Pancreas (tissue), 10 donors: ENCODE measurements around the gene MOB3A. TPM values are rescaled to one million over a fixed set of nuclear protein-coding genes. Genes with fewer than 3 reads are reported as not detected.
"Not testable (repeated sequence)": the region's sequence is repeated elsewhere in the genome, so short reads cannot be mapped to it uniquely, and the experiment has no call there.

ENCODE experiments used
- ATAC-seq, 4 donors: fragments of 200-7000 bp; cut with Tn5 transposase; one replicate each; pipeline versions ENCODE4 v1.8.0 to v1.9.1; 2020; ENCODE audit warnings: mild to moderate bottlenecking in 4 of 4, moderate library complexity in 4 of 4
- DNase-seq, 6 donors: peaks; one replicate each; pipeline ENCODE4 v3.0.0-alpha.2; 2020
- FAIRE-seq: peaks from 2 replicates; lab custom pipeline; 2012; peaks lifted over from hg19 to GRCh38; lab: Jason Lieb, UNC
- H3K27ac ChIP-seq, 4 donors: fragments of 200-600 bp; sonication (generic); 1 replicate in 3 of 4; 2 replicates in 1 of 4; pipeline versions ENCODE4 v1.5.0 to v1.8.0; 2020
- H3K27me3 ChIP-seq, 4 donors: fragments of 200-600 bp; one replicate each; pipeline ENCODE4 v1.8.0; 2021
- H3K36me3 ChIP-seq, 3 donors: fragments of 200-600 bp; sonication (generic) in 1 of 3; one replicate each; pipeline versions ENCODE4 v1.5.0 to v1.8.0; 2020 to 2021
- H3K4me1 ChIP-seq, 3 donors: fragments of 200-600 bp; one replicate each; pipeline ENCODE4 v1.8.0; 2021
- H3K4me3 ChIP-seq, 4 donors: fragments of 200-600 bp; sonication (generic) in 2 of 4; one replicate each; pipeline versions ENCODE4 v1.5.0 to v1.8.0; 2020 to 2021
- H3K9me3 ChIP-seq, 4 donors: fragments of 200-600 bp; one replicate each; pipeline ENCODE4 v1.8.0; 2021
- WGBS, 2 donors: extraction: QIAGEN DNeasy Blood & Tissue Kit; methylation state at CpG; one replicate each; pipeline ENCODE4 v1.1.7; 2013; 5-methylcytosine and 5-hydroxymethylcytosine counted together
- intact Hi-C, 3 donors: fragments of 100-400 bp; cut with DNase I; formaldehyde crosslinking; loops; one replicate each; pipeline versions ENCODE4 v1.11.1 to v1.14.2; 2022
- polyA plus RNA-seq, 2 donors: library from polyadenylated mRNA; stranded (reverse); fragments of 200-250 nt; gene quantifications; one replicate each; pipeline ENCODE4 v1.2.3, GENCODE V29; 2013
- total RNA-seq, 6 donors: library from RNA; stranded (reverse); fragmentation: NEBNext Ultra II Directional in 4 of 6; extraction: Animal tissue kit (Norgen Biotek cat#: 25700) in 4 of 6; gene quantifications; one replicate each; pipeline versions ENCODE4 v1.2.1 to v1.2.4, GENCODE V29; 2021 to 2023
- TF ChIP-seq, protein P1 (sequence below), 4 donors: fragments of 200-600 bp; sonication (generic) in 3 of 4; IDR thresholded peaks; one replicate each; pipeline versions ENCODE4 v1.5.0 to v1.8.0; 2021; ENCODE audit warnings: antibody characterized with exemption in 4 of 4
- donor health status: healthy with polysubstance abuse.
- donor health status: DM: no; HTN: no; CAD: no; lungs with moderate emphysema.
- donor health status: DM: no; HTN: no; CAD: no.
- donor health status: control.
- donor health status: control.
- donor health status: Bipolar disorder and iron deficiency.
- donor health status: DM: yes; HTN: yes; CAD: no.
- donor health status: DM: no; HTN: no; CAD: no.
- donor health status: DM: no; HTN: no; CAD: no.
- donor health status: DM: yes; HTN: yes; CAD: no.

The MOB3A gene
- total and polyA plus RNA-seq, 8 donors: 9.2 to 26.0 (median 16.6) TPM

- H3K27me3 ChIP-seq: no peaks in the 10 kb centered on the region
- H3K36me3 ChIP-seq: peaks cover 3 to 14% (median 13%) of the 10 kb centered on the region in 3 donors
- TF ChIP-seq, protein P1, sequence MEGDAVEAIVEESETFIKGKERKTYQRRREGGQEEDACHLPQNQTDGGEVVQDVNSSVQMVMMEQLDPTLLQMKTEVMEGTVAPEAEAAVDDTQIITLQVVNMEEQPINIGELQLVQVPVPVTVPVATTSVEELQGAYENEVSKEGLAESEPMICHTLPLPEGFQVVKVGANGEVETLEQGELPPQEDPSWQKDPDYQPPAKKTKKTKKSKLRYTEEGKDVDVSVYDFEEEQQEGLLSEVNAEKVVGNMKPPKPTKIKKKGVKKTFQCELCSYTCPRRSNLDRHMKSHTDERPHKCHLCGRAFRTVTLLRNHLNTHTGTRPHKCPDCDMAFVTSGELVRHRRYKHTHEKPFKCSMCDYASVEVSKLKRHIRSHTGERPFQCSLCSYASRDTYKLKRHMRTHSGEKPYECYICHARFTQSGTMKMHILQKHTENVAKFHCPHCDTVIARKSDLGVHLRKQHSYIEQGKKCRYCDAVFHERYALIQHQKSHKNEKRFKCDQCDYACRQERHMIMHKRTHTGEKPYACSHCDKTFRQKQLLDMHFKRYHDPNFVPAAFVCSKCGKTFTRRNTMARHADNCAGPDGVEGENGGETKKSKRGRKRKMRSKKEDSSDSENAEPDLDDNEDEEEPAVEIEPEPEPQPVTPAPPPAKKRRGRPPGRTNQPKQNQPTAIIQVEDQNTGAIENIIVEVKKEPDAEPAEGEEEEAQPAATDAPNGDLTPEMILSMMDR (IDR thresholded peaks at IDR 0.05): no peak
- ATAC-seq: peak in 3 of 4 donors; percentile 1 to 19 (median 10)
- intact Hi-C loops: no loop called here
- no peak for FAIRE-seq
- peak in 5 of 6 donors; percentile 61 to 87 (median 71) for DNase-seq
- H3K9me3 ChIP-seq: no peaks in the 10 kb centered on the region
- H3K4me3 ChIP-seq: no peak overlapping the region
- WGBS, 2 donors: 50 to 52% methylated on average over 27 to 34 of the region's 34 CpGs
- H3K27ac ChIP-seq: peak overlapping the region in 2 of 4 donors; percentile 4 to 25
- H3K4me1 ChIP-seq: peaks cover 8 to 13% (median 8%) of the 10 kb centered on the region in 3 donors
Observed at GRCh38 chr19:2034729-2035589, 61.2 kb downstream of the MOB3A start.

DNA sequence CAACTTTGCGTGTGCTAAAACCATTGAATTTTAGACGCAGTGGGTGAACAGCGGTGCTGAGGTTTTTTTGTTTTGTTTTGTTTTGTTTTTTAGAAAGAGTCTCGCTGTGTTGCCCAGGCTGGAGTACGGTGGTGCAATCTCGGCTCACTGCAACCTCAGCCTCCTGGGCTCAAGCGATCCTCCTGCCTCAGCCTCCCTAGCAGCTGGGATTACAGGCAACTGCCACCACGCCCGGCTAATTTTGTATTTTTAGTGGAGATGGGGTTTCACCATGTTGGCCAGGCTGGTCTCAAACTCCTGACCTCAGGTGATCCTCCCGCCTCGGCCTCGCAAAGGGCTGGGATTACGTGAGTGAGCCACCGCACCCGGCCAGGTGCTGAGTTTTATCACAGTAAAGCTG is 61.9 kb downstream of the MOB3A start:
- H3K4me3 ChIP-seq, H3K36me3 ChIP-seq, H3K27ac ChIP-seq, intact Hi-C loops, ATAC-seq, H3K27me3 ChIP-seq, DNase-seq, H3K9me3 ChIP-seq, FAIRE-seq: not testable (repeated sequence)
- 80% methylated on average over 15 of the region's 15 CpGs for WGBS, 2 donors
- peaks cover 8 to 13% (median 8%) of the 10 kb centered on the region in 3 donors for H3K4me1 ChIP-seq

DNA sequence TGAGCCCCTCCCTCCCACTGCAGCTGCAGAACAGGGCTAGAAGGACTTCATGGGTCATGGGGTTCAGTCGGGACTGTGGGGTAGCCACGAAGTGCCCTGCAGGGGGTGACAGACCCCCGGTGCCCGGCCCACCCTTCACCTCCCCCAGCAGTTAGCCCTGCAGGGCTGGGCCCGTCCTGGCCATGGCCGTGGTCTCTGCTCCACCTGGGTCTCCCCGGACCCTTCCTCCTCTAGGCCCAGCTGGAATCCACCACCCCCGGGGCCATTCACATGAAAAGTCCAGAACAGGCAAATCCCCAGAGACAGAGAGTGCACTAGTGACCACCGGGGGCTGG is 62.3 kb downstream of the MOB3A start:
- peak overlapping the region in 1 of 4 donors; percentile 5 for H3K27ac ChIP-seq
- 77 to 84% methylated on average over 9 of the region's 9 CpGs for WGBS, 2 donors
- peaks cover 8 to 13% (median 8%) of the 10 kb centered on the region in 3 donors for H3K4me1 ChIP-seq
- ATAC-seq (no peak), FAIRE-seq (no peak), DNase-seq (peak in 3 of 6 donors; percentile 35 to 74 (median 44))
- no peak overlapping the region for H3K4me3 ChIP-seq
- H3K27me3 ChIP-seq: no peaks in the 10 kb centered on the region
- TF ChIP-seq, protein P1 (IDR thresholded peaks at IDR 0.05): no peak
- peaks cover 0 to 3% (median 3%) of the 10 kb centered on the region in 3 donors for H3K36me3 ChIP-seq
- intact Hi-C loops: no loop called here
- H3K9me3 ChIP-seq: no peaks in the 10 kb centered on the region

DNA sequence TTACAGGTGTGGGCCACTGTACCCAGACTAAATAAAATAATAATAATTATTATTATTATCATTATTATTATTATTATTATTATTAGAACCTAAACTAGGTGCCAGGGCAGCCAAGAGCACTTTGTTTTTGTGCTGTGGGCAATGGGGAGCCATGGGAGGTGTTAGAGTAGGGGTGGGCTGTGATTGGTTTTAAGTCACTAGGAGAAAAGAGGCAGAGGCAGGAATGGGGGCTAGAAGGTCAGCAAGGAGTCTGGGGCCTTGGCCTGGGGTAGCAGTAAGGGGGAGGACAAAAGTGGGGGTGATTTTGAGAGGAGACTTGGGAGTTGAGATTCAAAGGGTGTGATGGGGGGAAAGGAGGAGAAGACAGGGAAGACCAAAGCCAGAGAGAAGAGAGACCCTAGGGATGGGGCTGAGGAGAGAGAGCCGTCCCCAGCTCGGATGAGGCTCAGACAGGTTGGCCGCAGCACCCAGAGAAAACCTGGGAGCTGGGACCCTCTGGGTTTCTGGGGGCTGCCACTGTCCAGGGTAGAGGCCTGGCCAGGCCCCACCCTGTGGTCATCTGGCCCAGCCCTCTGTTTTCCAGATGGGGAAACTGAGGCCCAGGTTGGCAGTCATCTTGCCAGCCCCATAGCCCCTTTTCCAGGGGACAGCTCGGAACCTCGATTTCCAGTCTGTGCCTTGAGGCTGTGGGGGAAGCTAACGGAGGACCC is 62.9 kb downstream of the MOB3A start:
- WGBS, 2 donors: 87 to 91% methylated on average over 6 of the region's 6 CpGs
- no peak for ATAC-seq
- peak overlapping the region; percentile 90 to 99 (median 94) for H3K27ac ChIP-seq
- H3K4me1 ChIP-seq: peaks cover 8 to 13% (median 8%) of the 10 kb centered on the region in 3 donors
- no peaks in the 10 kb centered on the region for H3K27me3 ChIP-seq
- TF ChIP-seq, protein P1 (IDR thresholded peaks at IDR 0.05): no peak
- H3K36me3 ChIP-seq: no peaks in the 10 kb centered on the region
- no peak for DNase-seq
- FAIRE-seq: no peak
- no peak overlapping the region for H3K4me3 ChIP-seq
- H3K9me3 ChIP-seq: no peaks in the 10 kb centered on the region
- intact Hi-C loops: no loop called here

GRCh38 chr19:2032296-2032941 is 63.7 kb downstream of the MOB3A start:
- FAIRE-seq: peak; percentile 63
- 4 to 7% methylated on average over 19 of the region's 19 CpGs for WGBS, 2 donors
- Histone ChIP-seq H3K9me3 (no peaks in the 10 kb centered on the region), H3K4me3 (peak overlapping the region in 2 of 4 donors; percentile 13 to 23), H3K27me3 (no peaks in the 10 kb centered on the region), H3K4me1 (peaks cover 8 to 13% (median 8%) of the 10 kb centered on the region in 3 donors), H3K27ac (peak overlapping the region; percentile 90 to 99 (median 94)), H3K36me3 (no peaks in the 10 kb centered on the region)
- intact Hi-C loops: no loop called here
- peak; percentile 96 to 99 (median 98) for DNase-seq
- ATAC-seq: peak; percentile 91 to 97 (median 94)
- TF ChIP-seq, protein P1 (IDR thresholded peaks at IDR 0.05): no peak
